HCT116 (cell line): ENCODE results near the gene TMEM232. TPM values are rescaled to one million over a fixed set of nuclear protein-coding genes. Genes with fewer than 3 reads are reported as not detected.

Experiments used
- ATAC-seq: fragments of 200-7000 bp; cut with Tn5 transposase; 2 replicates; pipeline ENCODE4 v1.9.1; 2020; ENCODE audit warnings: mild to moderate bottlenecking, moderate library complexity
- BruUV-seq: library from RNA; stranded (reverse); fragments of 400-500 nt; replicated peaks from 2 replicates; lab custom pipeline; 2021; lab: Mats Ljungman, UMichigan
- CTCF ChIA-PET: fragments of 300-600 bp; sonication (Branson Sonifier 250); formaldehyde crosslinking; loops from one replicate; lab custom pipeline; 2021; ENCODE audit warnings: antibody characterized with exemption; lab: Charles Lee
- POLR2A ChIA-PET: fragments of 300-600, 350-600 bp; sonication (Branson Sonifier 250); formaldehyde crosslinking; loops from one replicate; lab custom pipeline; 2021; ENCODE audit warnings: antibody characterized with exemption; lab: Charles Lee
- RAD21 ChIA-PET, 2 experiments: fragments of 300-600 bp; sonication (Branson Sonifier 250); formaldehyde crosslinking; loops; one replicate each; lab custom pipeline; 2023; ENCODE audit warnings: low total read pairs in 2 of 2; ENCODE audit not compliant: uncharacterized antibody in 2 of 2, unreplicated experiment in 2 of 2, low non-redundant PET in 1 of 2; lab: Charles Lee
- DNase-seq: peaks from one replicate; pipeline ENCODE4 v3.0.0-alpha.2; 2010; ENCODE audit warnings: low read depth, low spot score
- H2AFZ ChIP-seq: fragments of 200-600 bp; shearing (Covaris generic), sonication (generic); 2 replicates; pipeline ENCODE4 v1.6.1; 2017; ENCODE audit warnings: low read depth, mixed run types, mixed read lengths, antibody characterized with exemption, low read length; ENCODE audit not compliant: poor library complexity, severe bottlenecking
- H3K27ac ChIP-seq: 2 replicates; pipeline ENCODE4 v1.5.1; 2012; ENCODE audit warnings: low read depth, low read length
- H3K27me3 ChIP-seq: fragments of 200-600 bp; sonication (generic); 2 replicates; pipeline ENCODE4 v1.6.1; 2016; ENCODE audit warnings: mixed run types, low read length, mixed read lengths; ENCODE audit not compliant: insufficient read depth
- H3K36me3 ChIP-seq, 2 experiments: fragments of 200-500 bp in 1 of 2; fragments of 200-600 bp in 1 of 2; sonication (Bioruptor generic) in 1 of 2; sonication (generic) in 1 of 2; 2 replicates each; pipeline versions ENCODE4 v1.5.1 to v1.6.1; 2014 to 2016; ENCODE audit warnings: low read length in 2 of 2, inconsistent platforms in 1 of 2, mixed read lengths in 1 of 2, mixed run types in 1 of 2; ENCODE audit not compliant: insufficient read depth in 2 of 2, control insufficient read depth in 1 of 2
- H3K4me1 ChIP-seq, 2 experiments: fragments of 200-600 bp in 1 of 2; sonication (generic) in 1 of 2; 2 replicates each; pipeline versions ENCODE4 v1.5.1 to v1.6.1; 2012 to 2017; ENCODE audit warnings: low read length in 2 of 2, inconsistent platforms in 1 of 2, mild to moderate bottlenecking in 1 of 2, mixed read lengths in 1 of 2, mixed run types in 1 of 2, moderate library complexity in 1 of 2; ENCODE audit not compliant: insufficient read depth in 2 of 2, control insufficient read depth in 1 of 2
- H3K4me2 ChIP-seq: fragments of 200-600 bp; sonication (generic); 2 replicates; pipeline ENCODE4 v1.6.1; 2017; ENCODE audit warnings: mixed run types, low read length, mixed read lengths
- H3K4me3 ChIP-seq, 2 experiments: fragments of 200-600 bp in 1 of 2; sonication (generic) in 1 of 2; replicated peaks in 1 of 2; 2 replicates each; pipeline ENCODE4 v1.5.1; 2011 to 2016; ENCODE audit warnings: low read length in 2 of 2, control low read depth in 1 of 2, low read depth in 1 of 2, mild to moderate bottlenecking in 1 of 2, mixed read lengths in 1 of 2, mixed run types in 1 of 2
- H3K79me2 ChIP-seq: fragments of 200-600 bp; sonication (generic); 2 replicates; pipeline ENCODE4 v1.6.1; 2017; ENCODE audit warnings: mild to moderate bottlenecking, mixed run types, low read length, moderate library complexity, mixed read lengths; ENCODE audit not compliant: insufficient read depth
- H3K9ac ChIP-seq: fragments of 200-600 bp; sonication (generic); 2 replicates; pipeline ENCODE4 v1.6.1; 2016; ENCODE audit warnings: low read length, mixed read lengths
- H3K9me2 ChIP-seq: fragments of 200-600 bp; sonication (generic), shearing (Covaris generic); 2 replicates; pipeline ENCODE4 v1.6.1; 2017; ENCODE audit warnings: mixed run types, mild to moderate bottlenecking, moderate library complexity; ENCODE audit not compliant: insufficient read depth
- H3K9me3 ChIP-seq, 2 experiments: fragments of 200-500 bp in 1 of 2; fragments of 200-600 bp in 1 of 2; sonication (Bioruptor generic) in 1 of 2; sonication (generic) in 1 of 2; 2 replicates each; pipeline ENCODE4 v1.6.1; 2014 to 2017; ENCODE audit warnings: low read length in 2 of 2, mixed read lengths in 2 of 2, inconsistent platforms in 1 of 2, low read depth in 1 of 2, mild to moderate bottlenecking in 1 of 2, mixed run types in 1 of 2, moderate library complexity in 1 of 2; ENCODE audit not compliant: control insufficient read depth in 1 of 2, insufficient read depth in 1 of 2
- H4K20me1 ChIP-seq: fragments of 200-600 bp; sonication (generic), shearing (Covaris generic); 2 replicates; pipeline ENCODE4 v1.6.1; 2017; ENCODE audit warnings: mixed run types, mild to moderate bottlenecking, moderate library complexity; ENCODE audit not compliant: insufficient read depth
- ATF3 ChIP-seq: IDR thresholded peaks from 2 replicates; pipeline ENCODE4 v1.6.1; 2012
- CBX3 ChIP-seq: IDR thresholded peaks from 2 replicates; pipeline ENCODE4 v1.6.1; 2012; ENCODE audit warnings: low read depth
- CEBPB ChIP-seq: IDR thresholded peaks from 2 replicates; pipeline ENCODE4 v1.6.1; 2012; ENCODE audit warnings: low read depth
- CTCF ChIP-seq, 3 experiments: fragments of 200-600 bp in 1 of 3; sonication (generic) in 1 of 3; IDR thresholded peaks in 2 of 3; conservative IDR thresholded peaks in 1 of 3; 2 replicates each; pipeline ENCODE4 v1.5.1; 2012 to 2017; ENCODE audit warnings: low read depth in 2 of 3, low read length in 2 of 3, antibody characterized with exemption in 1 of 3, borderline replicate concordance in 1 of 3, control low read depth in 1 of 3, mild to moderate bottlenecking in 1 of 3, mixed read lengths in 1 of 3, mixed run types in 1 of 3, moderate library complexity in 1 of 3; ENCODE audit not compliant: insufficient read depth in 1 of 3
- EZH2 ChIP-seq: fragments of 200-600 bp; sonication (generic); IDR thresholded peaks from 2 replicates; pipeline ENCODE4 v1.6.1; 2017; ENCODE audit warnings: antibody characterized with exemption, mixed run types
- EZH2phosphoT487 ChIP-seq: fragments of 200-600 bp; IDR thresholded peaks from 2 replicates; pipeline ENCODE4 v1.6.1; 2018; ENCODE audit warnings: antibody characterized with exemption, borderline replicate concordance
- FOSL1 ChIP-seq: IDR thresholded peaks from 2 replicates; pipeline ENCODE4 v1.6.1; 2012; ENCODE audit warnings: low read depth
- JUND ChIP-seq: IDR thresholded peaks from 2 replicates; pipeline ENCODE4 v1.6.1; 2012
- POLR2A ChIP-seq: IDR thresholded peaks from 2 replicates; pipeline ENCODE4 v1.7.0; 2011; ENCODE audit warnings: borderline replicate concordance; ENCODE audit not compliant: insufficient read depth, insufficient read length; ENCODE audit errors: extremely low read depth
- POLR2AphosphoS5 ChIP-seq: IDR thresholded peaks from 2 replicates; pipeline ENCODE4 v1.6.1; 2011; ENCODE audit warnings: mild to moderate bottlenecking, low read depth, low read length, moderate library complexity
- RAD21 ChIP-seq: IDR thresholded peaks from 2 replicates; pipeline ENCODE4 v1.6.1; 2012; ENCODE audit warnings: low read depth, mild to moderate bottlenecking
- REST ChIP-seq: IDR thresholded peaks from 2 replicates; pipeline ENCODE4 v1.6.1; 2012; ENCODE audit warnings: low read depth
- SP1 ChIP-seq: IDR thresholded peaks from 2 replicates; pipeline ENCODE4 v1.6.1; 2012; ENCODE audit warnings: low read depth
- SRF ChIP-seq: IDR thresholded peaks from 2 replicates; pipeline ENCODE4 v1.6.1; 2012; ENCODE audit warnings: low read depth
- TCF7L2 ChIP-seq: IDR thresholded peaks from 2 replicates; pipeline ENCODE4 v1.7.0; 2011; ENCODE audit warnings: borderline replicate concordance, inconsistent platforms; ENCODE audit not compliant: insufficient read depth, insufficient read length; ENCODE audit errors: extremely low read depth
- YY1 ChIP-seq: IDR thresholded peaks from 2 replicates; pipeline ENCODE4 v1.6.1; 2011; ENCODE audit warnings: low read length, low read depth, moderate library complexity, mild to moderate bottlenecking; ENCODE audit not compliant: insufficient replicate concordance; ENCODE audit errors: extremely low read depth
- ZFX ChIP-seq: fragments of 450-650 bp; IDR thresholded peaks from 2 replicates; pipeline ENCODE4 v1.6.1; 2017
- ZNF274 ChIP-seq: fragments of 200-500 bp; sonication (Bioruptor generic); IDR thresholded peaks from 2 replicates; pipeline ENCODE4 v1.6.1; 2014; ENCODE audit warnings: mild to moderate bottlenecking, low read depth, low read length, inconsistent platforms
- intact Hi-C: fragments of 100-400 bp; cut with micrococcal nuclease; formaldehyde crosslinking; loops from 2 replicates; pipeline ENCODE4 v1.10.0; 2022
- total RNA-seq: library from RNA; stranded (reverse); gene quantifications from one replicate; pipeline ENCODE4 v1.2.1, GENCODE V29; 2021; ENCODE audit not compliant: unreplicated experiment

TMEM232 gene
- total RNA-seq, 1 experiment from 2014 or later = 1.2 TPM

- Histone ChIP-seq H2AFZ (no peak overlapping the region), H3K27me3 (no peaks in the 10 kb centered on the region), H3K9ac (no peak overlapping the region), H3K9me3 (no peaks in the 10 kb centered on the region), H3K4me2 (no peak overlapping the region), H3K79me2 (no peaks in the 10 kb centered on the region), H3K36me3 (no peaks in the 10 kb centered on the region), H3K4me1 (no peaks in the 10 kb centered on the region), H3K9me2 (no peaks in the 10 kb centered on the region), H3K27ac (no peak overlapping the region), H3K4me3 (no peak overlapping the region), H4K20me1 (no peaks in the 10 kb centered on the region)
- intact Hi-C loops = no loop called here
- DNase-seq (no peak), ATAC-seq (no peak)
- ChIA-PET RAD21 (no interaction called here), CTCF (no interaction called here), POLR2A (no interaction called here)
- TF ChIP-seq POLR2A = no peak
- TF ChIP-seq POLR2AphosphoS5 = no peak
- TF ChIP-seq JUND = no peak
- TF ChIP-seq FOSL1 = no peak
- TF ChIP-seq SRF = no peak
- no peak for TF ChIP-seq ZFX
- no peak for TF ChIP-seq CBX3
- TF ChIP-seq RAD21 = no peak
- TF ChIP-seq CEBPB = no peak
- no peak for TF ChIP-seq SP1
- no peak for TF ChIP-seq ATF3
- no peak for TF ChIP-seq CTCF (IDR thresholded peaks at IDR 0.05 in 2 of 3, conservative IDR thresholded peaks at IDR 0.05 in 1 of 3; ENCODE audit: borderline replicate concordance in 1 of 3, insufficient read depth in 1 of 3, low read depth in 2 of 3, low read length in 2 of 3)
- no peak for TF ChIP-seq REST
- TF ChIP-seq TCF7L2 = no peak
- TF ChIP-seq ZNF274 = no peak
- TF ChIP-seq YY1 = no peak
- no peak for TF ChIP-seq EZH2phosphoT487
- no peak for TF ChIP-seq EZH2
- BruUV-seq = no TSS peak
Observed at GRCh38 chr5:110478895-110479294, 247.6 kb downstream of the TMEM232 start.
